ENCODE measurements around the gene HRH2. TPM values are rescaled to one million over a fixed set of nuclear protein-coding genes. Genes with fewer than 3 reads are reported as not detected.

HRH2 gene
- total RNA-seq, 1 donor from 2014 or later: 1.7 TPM

- no peak for DNase-seq (ENCODE audit: low spot score)
These were observed 17.0 kb downstream of the HRH2 start for GRCh38 chr5:175674731-175675346.

- no peak for DNase-seq (ENCODE audit: low spot score)
These were observed 18.0 kb downstream of the HRH2 start for GRCh38 chr5:175675873-175676272.

GRCh38 chr5:175677571-175677970 lies 19.7 kb downstream of the HRH2 start:
- no peak for DNase-seq (ENCODE audit: low spot score)

- DNase-seq (ENCODE audit: low spot score): no peak
These were observed 20.2 kb downstream of the HRH2 start for GRCh38 chr5:175678074-175678473.

- no peak for DNase-seq (ENCODE audit: low spot score)
These were observed 21.5 kb downstream of the HRH2 start for GRCh38 chr5:175679411-175679810.

GRCh38 chr5:175680020-175680419 lies 22.1 kb downstream of the HRH2 start:
- DNase-seq (ENCODE audit: low spot score): no peak

GRCh38 chr5:175680463-175680862 lies 22.6 kb downstream of the HRH2 start:
- DNase-seq (ENCODE audit: low spot score): no peak

GRCh38 chr5:175681045-175681967 lies 23.4 kb downstream of the HRH2 start:
- peak; percentile 46 for DNase-seq (ENCODE audit: low spot score)

GRCh38 chr5:175681968-175682340 lies 24.1 kb downstream of the HRH2 start:
- DNase-seq (ENCODE audit: low spot score): peak; percentile 63

GRCh38 chr5:175682664-175683063 lies 24.8 kb downstream of the HRH2 start:
- no peak for DNase-seq (ENCODE audit: low spot score)

GRCh38 chr5:175683231-175683630 lies 25.4 kb downstream of the HRH2 start:
- DNase-seq (ENCODE audit: low spot score): no peak

GRCh38 chr5:175683921-175684320 lies 26.1 kb downstream of the HRH2 start:
- DNase-seq (ENCODE audit: low spot score): no peak

GRCh38 chr5:175684931-175685330 lies 27.1 kb downstream of the HRH2 start:
- no peak for DNase-seq (ENCODE audit: low spot score)

GRCh38 chr5:175685701-175686350 lies 28.0 kb downstream of the HRH2 start:
- no peak for DNase-seq (ENCODE audit: low spot score)

GRCh38 chr5:175686396-175686795 lies 28.5 kb downstream of the HRH2 start:
- DNase-seq (ENCODE audit: low spot score): no peak

- DNase-seq (ENCODE audit: low spot score): no peak
These were observed 29.0 kb downstream of the HRH2 start for GRCh38 chr5:175686826-175687225.

GRCh38 chr5:175687231-175687701 lies 29.4 kb downstream of the HRH2 start:
- DNase-seq (ENCODE audit: low spot score): no peak

GRCh38 chr5:175688352-175689146 lies 30.7 kb downstream of the HRH2 start:
- no peak for DNase-seq (ENCODE audit: low spot score)

- peak; percentile 56 for DNase-seq (ENCODE audit: low spot score)
These were observed 31.5 kb downstream of the HRH2 start for GRCh38 chr5:175689147-175689991.

- no peak for DNase-seq (ENCODE audit: low spot score)
These were observed 32.2 kb downstream of the HRH2 start for GRCh38 chr5:175690025-175690424.

GRCh38 chr5:175690586-175690985 lies 32.7 kb downstream of the HRH2 start:
- no peak for DNase-seq (ENCODE audit: low spot score)
